Erythroblast (primary cell): ENCODE data around the gene RNU6-9.

Experiments
- GATA1 ChIP-seq: IDR thresholded peaks from 2 replicates; pipeline ENCODE4 v1.6.1; 2011; ENCODE audit warnings: low read depth, mild to moderate bottlenecking, control low read depth, low read length, moderate library complexity
- POLR2A ChIP-seq: IDR thresholded peaks from 2 replicates; pipeline ENCODE4 v1.6.1; 2011; ENCODE audit warnings: mild to moderate bottlenecking, low read length

- no peak for TF ChIP-seq POLR2A
- TF ChIP-seq GATA1 = no peak
These were observed 31.8 kb downstream of the RNU6-9 start for GRCh38 chr19:925087-925525.
